Activated CD8-positive, alpha-beta T cell treated with anti-CD3 and anti-CD28 coated beads for 36 hours (primary cell): Measurements from ENCODE around the gene CDKAL1. TPM values are rescaled to one million over a fixed set of nuclear protein-coding genes. Genes with fewer than 3 reads are reported as not detected.

Source experiments
- ATAC-seq: fragments of 200-7000 bp; cut with Tn5 transposase; one replicate; pipeline ENCODE4 v1.10.0; 2021; ENCODE audit warnings: mild to moderate bottlenecking, moderate library complexity
- CTCF ChIA-PET: fragments of 350-600 bp; sonication (Branson Sonifier 250); formaldehyde crosslinking; loops from one replicate; lab custom pipeline; 2021; ENCODE audit warnings: antibody characterized with exemption; lab: Charles Lee
- POLR2A ChIA-PET: fragments of 350-600 bp; sonication (Branson Sonifier 250); formaldehyde crosslinking; loops from one replicate; lab custom pipeline; 2021; ENCODE audit warnings: antibody characterized with exemption; lab: Charles Lee
- DNase-seq: peaks from one replicate; pipeline ENCODE4 v3.0.0-alpha.2; 2020
- H3K27ac Mint-ChIP-seq: one replicate; pipeline ENCODE4 v1.8.0; 2021; ENCODE audit warnings: mild to moderate bottlenecking, mixed read lengths
- H3K27me3 Mint-ChIP-seq: one replicate; pipeline ENCODE4 v1.8.0; 2021; ENCODE audit warnings: mixed read lengths
- H3K36me3 Mint-ChIP-seq: one replicate; pipeline ENCODE4 v1.8.0; 2021; ENCODE audit warnings: low read depth, mixed read lengths
- H3K4me1 Mint-ChIP-seq: one replicate; pipeline ENCODE4 v1.8.0; 2021; ENCODE audit warnings: low read depth, mixed read lengths
- H3K4me3 Mint-ChIP-seq: one replicate; pipeline ENCODE4 v1.8.0; 2021; ENCODE audit warnings: mild to moderate bottlenecking, moderate library complexity, mixed read lengths
- H3K9me3 Mint-ChIP-seq: one replicate; pipeline ENCODE4 v1.8.0; 2021; ENCODE audit warnings: mixed read lengths
- CTCF ChIP-seq: fragments of 200-600 bp; IDR thresholded peaks from one replicate; pipeline ENCODE4 v1.8.0; 2022; ENCODE audit warnings: antibody characterized with exemption, mild to moderate bottlenecking
- intact Hi-C: fragments of 100-400 bp; cut with micrococcal nuclease; formaldehyde crosslinking; loops from one replicate; pipeline ENCODE4 v1.10.0; 2022
- total RNA-seq, 2 experiments: library from RNA; stranded (reverse); gene quantifications; one replicate each; pipeline ENCODE4 v1.2.3, GENCODE V29; 2021

Gene CDKAL1
- total RNA-seq, 2 experiments from 2014 or later, result 21.6 to 23.6 TPM

GRCh38 chr6:21022343-21023107 lies 488.3 kb downstream of the CDKAL1 start:
- no peak for DNase-seq
- CTCF ChIA-PET, result no interaction called here
- Mint-ChIP-seq H3K27ac (no peak overlapping the region), H3K36me3 (peaks cover 24% of the 10 kb centered on the region), H3K4me1 (no peaks in the 10 kb centered on the region), H3K4me3 (no peak overlapping the region), H3K9me3 (peaks cover 12% of the 10 kb centered on the region), H3K27me3 (no peaks in the 10 kb centered on the region)
- TF ChIP-seq CTCF, result no peak
- intact Hi-C loops, result no loop called here
- ATAC-seq, result no peak
- POLR2A ChIA-PET, result no interaction called here

GRCh38 chr6:21023210-21023609 lies 489.0 kb downstream of the CDKAL1 start:
- DNase-seq (no peak), ATAC-seq (no peak)
- intact Hi-C loops, result no loop called here
- H3K4me1 Mint-ChIP-seq, result no peaks in the 10 kb centered on the region
- peaks cover 12% of the 10 kb centered on the region for H3K9me3 Mint-ChIP-seq
- peaks cover 26% of the 10 kb centered on the region for H3K36me3 Mint-ChIP-seq
- CTCF ChIA-PET, result no interaction called here
- no peak overlapping the region for H3K4me3 Mint-ChIP-seq
- H3K27ac Mint-ChIP-seq, result no peak overlapping the region
- no peaks in the 10 kb centered on the region for H3K27me3 Mint-ChIP-seq
- TF ChIP-seq CTCF, result no peak
- POLR2A ChIA-PET, result no interaction called here

GRCh38 chr6:21024616-21025015 lies 490.4 kb downstream of the CDKAL1 start:
- Mint-ChIP-seq H3K27me3 (no peaks in the 10 kb centered on the region), H3K36me3 (peaks cover 37% of the 10 kb centered on the region), H3K4me3 (no peak overlapping the region), H3K9me3 (peaks cover 12% of the 10 kb centered on the region), H3K27ac (no peak overlapping the region), H3K4me1 (no peaks in the 10 kb centered on the region)
- ATAC-seq, result no peak
- intact Hi-C loops, result no loop called here
- no peak for TF ChIP-seq CTCF
- no peak for DNase-seq
- CTCF ChIA-PET, result no interaction called here
- POLR2A ChIA-PET, result no interaction called here

GRCh38 chr6:21026576-21027273 lies 492.5 kb downstream of the CDKAL1 start:
- Mint-ChIP-seq H3K9me3 (peaks cover 11% of the 10 kb centered on the region), H3K4me1 (no peaks in the 10 kb centered on the region), H3K27me3 (no peaks in the 10 kb centered on the region), H3K4me3 (no peak overlapping the region), H3K36me3 (peaks cover 45% of the 10 kb centered on the region), H3K27ac (no peak overlapping the region)
- ChIA-PET CTCF (no interaction called here), POLR2A (no interaction called here)
- ATAC-seq (no peak), DNase-seq (no peak)
- intact Hi-C loops, result no loop called here
- no peak for TF ChIP-seq CTCF

GRCh38 chr6:21027507-21027906 lies 493.2 kb downstream of the CDKAL1 start:
- intact Hi-C loops, result no loop called here
- POLR2A ChIA-PET, result no interaction called here
- ATAC-seq (no peak), DNase-seq (no peak)
- no peak overlapping the region for H3K27ac Mint-ChIP-seq
- CTCF ChIA-PET, result no interaction called here
- peaks cover 41% of the 10 kb centered on the region for H3K36me3 Mint-ChIP-seq
- H3K27me3 Mint-ChIP-seq, result no peaks in the 10 kb centered on the region
- H3K4me1 Mint-ChIP-seq, result no peaks in the 10 kb centered on the region
- no peak overlapping the region for H3K4me3 Mint-ChIP-seq
- no peak for TF ChIP-seq CTCF
- H3K9me3 Mint-ChIP-seq, result peaks cover 9% of the 10 kb centered on the region
